Mesendoderm (in vitro differentiated cells): Measurements from ENCODE around the gene RASGRP3.

ENCODE experiments used
- DNase-seq: peaks from one replicate; pipeline ENCODE4 v3.0.0; 2013
- H2AK5ac ChIP-seq: 2 replicates; pipeline ENCODE4 v1.6.1; 2013; ENCODE audit warnings: low read length, inconsistent platforms
- H2BK120ac ChIP-seq: 2 replicates; pipeline ENCODE4 v1.6.1; 2013; ENCODE audit warnings: low read depth, mild to moderate bottlenecking, low read length, moderate library complexity, mixed read lengths
- H2BK15ac ChIP-seq: replicated peaks from 2 replicates; pipeline ENCODE4 v1.6.1; 2013; ENCODE audit warnings: low read depth, mild to moderate bottlenecking, moderate library complexity
- H2BK5ac ChIP-seq: 2 replicates; pipeline ENCODE4 v1.6.1; 2013; ENCODE audit warnings: low read length, inconsistent platforms
- H3K18ac ChIP-seq: 2 replicates; pipeline ENCODE4 v1.6.1; 2013; ENCODE audit warnings: mild to moderate bottlenecking, low read length, mixed read lengths
- H3K23ac ChIP-seq: one replicate; pipeline ENCODE4 v1.6.1; 2013; ENCODE audit warnings: low read length
- H3K27ac ChIP-seq: 2 replicates; pipeline ENCODE4 v1.5.1; 2013; ENCODE audit warnings: low read depth, mild to moderate bottlenecking, inconsistent platforms, low read length, moderate library complexity
- H3K27me3 ChIP-seq: 2 replicates; pipeline ENCODE4 v1.6.1; 2013; ENCODE audit warnings: low read length, control low read depth, mild to moderate bottlenecking, inconsistent platforms; ENCODE audit not compliant: insufficient read depth, poor library complexity
- H3K36me3 ChIP-seq: 2 replicates; pipeline ENCODE4 v1.6.1; 2013; ENCODE audit warnings: low read length, inconsistent platforms; ENCODE audit not compliant: control insufficient read depth, insufficient read depth
- H3K4ac ChIP-seq: one replicate; pipeline ENCODE4 v1.6.1; 2013; ENCODE audit warnings: low read depth, mild to moderate bottlenecking, low read length, moderate library complexity
- H3K4me1 ChIP-seq: 2 replicates; pipeline ENCODE4 v1.6.1; 2013; ENCODE audit warnings: low read depth, low read length, inconsistent platforms; ENCODE audit not compliant: control insufficient read depth
- H3K4me2 ChIP-seq: 2 replicates; pipeline ENCODE4 v1.6.1; 2013; ENCODE audit warnings: low read length
- H3K4me3 ChIP-seq: 2 replicates; pipeline ENCODE4 v1.5.1; 2013; ENCODE audit warnings: mild to moderate bottlenecking, low read length
- H3K56ac ChIP-seq: one replicate; pipeline ENCODE4 v1.6.1; 2013; ENCODE audit warnings: low read length
- H3K79me1 ChIP-seq: 2 replicates; pipeline ENCODE4 v1.6.1; 2013; ENCODE audit warnings: low read length, inconsistent platforms
- H3K79me2 ChIP-seq: 2 replicates; pipeline ENCODE4 v1.6.1; 2013; ENCODE audit warnings: mild to moderate bottlenecking, low read length; ENCODE audit not compliant: control insufficient read depth, insufficient read depth
- H3K9ac ChIP-seq: 2 replicates; pipeline ENCODE4 v1.6.1; 2013; ENCODE audit warnings: low read length, inconsistent platforms
- H4K5ac ChIP-seq: one replicate; pipeline ENCODE4 v1.6.1; 2013; ENCODE audit warnings: low read length
- H4K8ac ChIP-seq: one replicate; pipeline ENCODE4 v1.6.1; 2013; ENCODE audit warnings: low read depth, mild to moderate bottlenecking, control low read depth, low read length, moderate library complexity
- WGBS: extraction: QIAGEN DNeasy Blood & Tissue Kit; methylation state at CpG from one replicate; pipeline ENCODE4 v1.1.7; 2013; ENCODE audit warnings: low lambda C conversion rate, missing lambda C conversion rate; ENCODE audit not compliant: insufficient coverage; ENCODE audit errors: extremely low coverage; 5-methylcytosine and 5-hydroxymethylcytosine counted together

RASGRP3 gene

DNA sequence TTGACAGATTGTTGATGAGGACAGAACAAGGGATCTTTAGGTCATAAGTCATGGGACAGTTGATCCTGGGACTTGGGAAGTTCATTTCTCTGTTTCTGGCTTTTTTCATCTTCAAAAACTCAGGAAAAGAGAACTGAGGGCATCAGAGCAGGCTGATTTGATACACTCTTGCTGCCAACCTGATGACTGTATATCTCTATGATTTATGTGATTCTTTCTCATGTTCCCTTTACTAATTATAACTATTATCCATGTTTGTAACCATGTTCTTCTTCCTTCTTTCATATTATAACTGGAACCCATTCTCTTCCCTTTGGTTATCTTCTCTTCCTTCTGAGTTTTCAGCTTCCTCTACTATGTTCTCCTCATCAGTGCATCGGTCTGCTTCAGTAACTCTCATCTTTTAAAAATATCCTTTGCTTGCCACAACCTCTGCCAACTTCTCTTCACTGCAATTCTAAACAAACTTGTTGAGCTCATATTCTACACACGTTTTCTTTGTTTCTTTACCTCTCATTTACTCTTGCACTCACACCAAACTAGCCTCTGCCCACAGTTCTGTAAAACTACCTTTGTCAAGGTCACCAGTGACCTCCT lies 13.5 kb downstream of the RASGRP3 start:
- H3K4me2 ChIP-seq, result no peak overlapping the region
- H3K23ac ChIP-seq, result no peak overlapping the region
- DNase-seq, result no peak
- no peak overlapping the region for H2BK5ac ChIP-seq
- H3K18ac ChIP-seq, result no peak overlapping the region
- no peaks in the 10 kb centered on the region for H3K4me1 ChIP-seq
- H2BK120ac ChIP-seq, result no peak overlapping the region
- H4K5ac ChIP-seq, result no peak overlapping the region
- no peak overlapping the region for H3K9ac ChIP-seq
- H3K56ac ChIP-seq, result no peak overlapping the region
- no peaks in the 10 kb centered on the region for H3K27me3 ChIP-seq
- H2AK5ac ChIP-seq, result no peak overlapping the region
- H4K8ac ChIP-seq, result no peak overlapping the region
- no peak overlapping the region for H2BK15ac ChIP-seq
- H3K4ac ChIP-seq, result no peak overlapping the region
- WGBS, result no CpG with 5 or more reads among the region's 2 CpGs
- no peaks in the 10 kb centered on the region for H3K79me1 ChIP-seq
- no peaks in the 10 kb centered on the region for H3K36me3 ChIP-seq
- H3K4me3 ChIP-seq, result no peak overlapping the region
- no peak overlapping the region for H3K27ac ChIP-seq
- H3K79me2 ChIP-seq, result no peaks in the 10 kb centered on the region

DNA sequence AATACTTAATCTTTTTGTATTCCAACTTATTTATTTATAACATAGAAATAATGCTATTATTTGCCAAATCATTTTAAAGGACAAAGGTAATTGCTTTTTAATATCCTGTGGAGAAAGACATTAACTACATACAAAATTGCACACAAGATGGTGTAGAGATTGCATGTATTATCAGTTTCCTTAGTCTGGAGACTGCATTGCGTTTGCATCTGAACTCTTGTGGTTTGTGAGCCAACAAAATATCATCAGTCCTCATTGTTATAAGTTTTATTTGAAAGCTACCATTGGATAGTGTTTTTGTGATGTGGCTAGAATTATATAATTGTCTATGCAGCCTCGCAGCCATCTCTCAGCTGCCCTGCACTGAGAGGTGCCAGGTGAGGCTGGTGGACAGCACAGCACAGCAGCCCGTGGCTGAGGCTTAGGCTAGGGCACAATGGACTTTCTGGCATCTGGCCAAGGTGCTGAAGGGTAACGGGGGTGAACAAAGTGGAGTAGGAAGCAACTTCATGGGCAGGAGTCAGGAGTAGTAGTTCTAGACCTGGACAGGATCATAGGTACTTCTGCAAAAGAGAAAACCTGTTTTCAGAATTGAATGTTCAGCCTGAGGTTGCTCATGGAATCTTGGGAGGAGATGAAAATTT lies 15.1 kb downstream of the RASGRP3 start:
- Histone ChIP-seq H3K23ac (no peak overlapping the region), H3K79me2 (no peaks in the 10 kb centered on the region), H3K36me3 (no peaks in the 10 kb centered on the region), H3K4me2 (no peak overlapping the region), H2BK120ac (no peak overlapping the region), H3K27ac (no peak overlapping the region), H3K4ac (no peak overlapping the region), H2BK15ac (no peak overlapping the region), H3K18ac (no peak overlapping the region), H3K56ac (no peak overlapping the region), H3K9ac (no peak overlapping the region), H4K8ac (no peak overlapping the region), H3K79me1 (no peaks in the 10 kb centered on the region), H3K27me3 (no peaks in the 10 kb centered on the region), H3K4me3 (no peak overlapping the region), H2BK5ac (no peak overlapping the region), H4K5ac (no peak overlapping the region), H2AK5ac (no peak overlapping the region), H3K4me1 (no peaks in the 10 kb centered on the region)
- WGBS, result no CpG with 5 or more reads among the region's 4 CpGs
- DNase-seq, result peak; percentile 37

GRCh38 chr2:33492399-33493134 lies 16.1 kb downstream of the RASGRP3 start:
- H3K79me1 ChIP-seq, result no peaks in the 10 kb centered on the region
- WGBS, result no CpG with 5 or more reads among the region's 6 CpGs
- H3K36me3 ChIP-seq, result no peaks in the 10 kb centered on the region
- no peak overlapping the region for H3K4ac ChIP-seq
- H2BK120ac ChIP-seq, result no peak overlapping the region
- no peak overlapping the region for H3K56ac ChIP-seq
- no peaks in the 10 kb centered on the region for H3K79me2 ChIP-seq
- no peak overlapping the region for H3K27ac ChIP-seq
- H3K4me3 ChIP-seq, result no peak overlapping the region
- no peak overlapping the region for H4K5ac ChIP-seq
- H2AK5ac ChIP-seq, result no peak overlapping the region
- H3K4me1 ChIP-seq, result no peaks in the 10 kb centered on the region
- no peak overlapping the region for H3K9ac ChIP-seq
- no peak overlapping the region for H3K23ac ChIP-seq
- no peak overlapping the region for H2BK5ac ChIP-seq
- no peak overlapping the region for H4K8ac ChIP-seq
- H3K4me2 ChIP-seq, result no peak overlapping the region
- DNase-seq, result no peak
- no peaks in the 10 kb centered on the region for H3K27me3 ChIP-seq
- no peak overlapping the region for H2BK15ac ChIP-seq
- no peak overlapping the region for H3K18ac ChIP-seq

DNA sequence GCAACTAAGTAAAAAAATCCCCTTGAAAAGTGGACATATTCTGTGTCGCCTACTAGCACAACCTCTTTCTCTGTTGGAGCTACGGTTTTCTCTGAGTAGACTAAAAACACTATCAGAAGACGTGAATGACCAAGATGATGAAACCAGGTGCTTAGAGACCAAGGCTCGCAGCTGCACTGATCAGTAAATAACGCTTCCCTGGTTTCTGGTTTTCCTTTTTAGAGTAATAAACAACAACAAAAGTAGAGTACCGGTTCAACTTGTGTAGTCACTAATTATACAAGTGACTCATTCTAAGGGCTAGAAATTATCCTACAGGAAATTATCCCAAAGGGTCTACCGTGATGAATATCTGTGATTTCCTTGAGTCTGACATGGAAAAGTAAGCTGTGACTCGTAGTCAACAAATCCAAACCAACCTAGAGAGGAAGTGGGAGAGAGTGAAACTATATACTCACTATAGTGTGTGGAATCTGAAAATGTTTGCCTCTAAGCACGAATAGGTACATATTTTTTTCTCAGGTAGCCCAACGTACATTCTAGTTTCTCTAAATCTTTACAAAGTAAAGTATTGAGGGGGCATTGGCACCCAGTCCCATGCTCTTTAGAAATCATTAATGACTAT lies 17.8 kb downstream of the RASGRP3 start:
- Histone ChIP-seq H3K4me3 (no peak overlapping the region), H4K8ac (no peak overlapping the region), H3K56ac (no peak overlapping the region), H3K4me1 (no peaks in the 10 kb centered on the region), H4K5ac (no peak overlapping the region), H3K18ac (no peak overlapping the region), H3K79me2 (no peaks in the 10 kb centered on the region), H3K4me2 (no peak overlapping the region), H3K27ac (no peak overlapping the region), H2BK15ac (no peak overlapping the region), H2AK5ac (no peak overlapping the region), H3K23ac (no peak overlapping the region), H3K4ac (no peak overlapping the region), H3K27me3 (no peaks in the 10 kb centered on the region), H2BK5ac (no peak overlapping the region), H2BK120ac (no peak overlapping the region), H3K9ac (no peak overlapping the region), H3K36me3 (no peaks in the 10 kb centered on the region), H3K79me1 (no peaks in the 10 kb centered on the region)
- DNase-seq, result no peak
- WGBS, result no CpG with 5 or more reads among the region's 10 CpGs

DNA sequence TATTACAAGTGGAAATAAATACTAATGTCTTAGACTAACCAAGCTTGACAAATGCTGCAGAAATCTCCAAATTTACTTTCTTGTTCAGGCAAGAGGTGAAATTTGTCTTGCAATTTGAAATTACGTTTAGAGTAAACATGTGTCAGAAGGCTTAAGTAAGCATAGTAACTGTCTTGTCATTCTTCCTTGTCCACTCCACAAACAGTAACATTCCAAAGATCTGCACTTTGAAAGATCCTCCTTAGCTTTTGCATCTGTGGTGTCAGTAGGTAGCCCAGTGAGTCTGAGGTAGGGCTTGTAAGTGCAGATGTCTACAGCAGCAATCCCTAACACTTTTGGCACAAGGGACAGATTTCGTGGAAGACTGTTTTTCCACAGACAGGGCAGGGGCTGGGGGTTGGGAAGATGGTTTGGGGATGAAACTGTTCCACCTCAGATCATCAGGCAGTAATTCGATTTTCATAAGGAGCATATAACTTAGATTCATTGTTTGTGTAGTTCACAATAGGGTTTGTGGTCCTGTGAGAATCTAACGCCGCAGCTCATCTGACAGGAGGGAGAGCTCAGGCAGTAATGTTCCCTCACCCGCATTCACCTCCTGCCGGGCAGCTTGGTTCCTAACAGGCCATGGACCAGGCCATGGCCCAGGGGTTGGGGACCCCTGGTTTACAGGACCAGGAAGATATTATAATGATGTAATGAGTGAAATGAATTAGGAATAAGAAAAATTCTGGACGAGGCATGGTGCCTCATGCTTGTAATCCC lies 18.6 kb downstream of the RASGRP3 start:
- H2AK5ac ChIP-seq, result no peak overlapping the region
- H3K27me3 ChIP-seq, result no peaks in the 10 kb centered on the region
- H3K56ac ChIP-seq, result no peak overlapping the region
- H2BK120ac ChIP-seq, result no peak overlapping the region
- H3K79me2 ChIP-seq, result no peaks in the 10 kb centered on the region
- DNase-seq, result no peak
- H3K4me1 ChIP-seq, result no peaks in the 10 kb centered on the region
- H3K4me2 ChIP-seq, result no peak overlapping the region
- no peak overlapping the region for H3K4ac ChIP-seq
- no peaks in the 10 kb centered on the region for H3K79me1 ChIP-seq
- H3K18ac ChIP-seq, result no peak overlapping the region
- no CpG with 5 or more reads among the region's 8 CpGs for WGBS
- no peak overlapping the region for H3K27ac ChIP-seq
- no peak overlapping the region for H3K4me3 ChIP-seq
- H3K36me3 ChIP-seq, result no peaks in the 10 kb centered on the region
- H3K9ac ChIP-seq, result no peak overlapping the region
- no peak overlapping the region for H4K8ac ChIP-seq
- no peak overlapping the region for H2BK5ac ChIP-seq
- no peak overlapping the region for H4K5ac ChIP-seq
- no peak overlapping the region for H2BK15ac ChIP-seq
- H3K23ac ChIP-seq, result no peak overlapping the region
